Hepatocyte (in vitro differentiated cells): Measurements from ENCODE around the gene SV2C. TPM values are rescaled to one million over a fixed set of nuclear protein-coding genes. Genes with fewer than 3 reads are reported as not detected.

Experiments
- DNase-seq: peaks from one replicate; pipeline ENCODE4 v3.0.0-alpha.2; 2016; ENCODE audit warnings: low spot score
- H2AFZ ChIP-seq: fragments of 200-600 bp; sonication (generic); 2 replicates; pipeline ENCODE4 v1.6.0; 2016; ENCODE audit warnings: antibody characterized with exemption, mild to moderate bottlenecking
- H3K27ac ChIP-seq: fragments of 200-600 bp; sonication (generic); 2 replicates; pipeline ENCODE4 v1.5.1; 2016; ENCODE audit warnings: mild to moderate bottlenecking
- H3K27me3 ChIP-seq: fragments of 200-600 bp; sonication (generic); 2 replicates; pipeline ENCODE4 v1.6.1; 2016
- H3K36me3 ChIP-seq: fragments of 200-600 bp; sonication (generic); replicated peaks from 2 replicates; pipeline ENCODE4 v1.5.1; 2016; ENCODE audit warnings: low read depth; ENCODE audit not compliant: insufficient read depth
- H3K4me1 ChIP-seq: fragments of 200-600 bp; sonication (generic); 2 replicates; pipeline ENCODE4 v1.5.1; 2016; ENCODE audit warnings: mild to moderate bottlenecking, moderate library complexity; ENCODE audit not compliant: insufficient read depth
- H3K4me2 ChIP-seq: fragments of 200-600 bp; sonication (generic); 2 replicates; pipeline ENCODE4 v1.6.0; 2016
- H3K4me3 ChIP-seq: fragments of 200-600 bp; sonication (generic); 2 replicates; pipeline ENCODE4 v1.5.1; 2016; ENCODE audit warnings: mild to moderate bottlenecking
- H3K79me2 ChIP-seq: fragments of 200-600 bp; sonication (generic); 2 replicates; pipeline ENCODE4 v1.6.0; 2017; ENCODE audit warnings: mild to moderate bottlenecking
- H3K9me2 ChIP-seq: fragments of 200-600 bp; sonication (generic); replicated peaks from 2 replicates; pipeline ENCODE4 v1.6.0; 2017; ENCODE audit warnings: mild to moderate bottlenecking; ENCODE audit not compliant: insufficient read depth
- H3K9me3 ChIP-seq: fragments of 200-600 bp; sonication (generic); 2 replicates; pipeline ENCODE4 v1.5.1; 2016; ENCODE audit warnings: low read depth, mild to moderate bottlenecking
- H4K20me1 ChIP-seq: fragments of 200-600 bp; sonication (generic); 2 replicates; pipeline ENCODE4 v1.6.0; 2016; ENCODE audit warnings: mild to moderate bottlenecking; ENCODE audit not compliant: insufficient read depth, poor library complexity, severe bottlenecking
- CTCF ChIP-seq: fragments of 200-600 bp; sonication (generic); IDR thresholded peaks from 2 replicates; pipeline ENCODE4 v1.5.1; 2016; ENCODE audit warnings: antibody characterized with exemption, mild to moderate bottlenecking; ENCODE audit not compliant: poor library complexity
- EZH2 ChIP-seq: fragments of 200-600 bp; sonication (generic); IDR thresholded peaks from 2 replicates; pipeline ENCODE4 v1.6.1; 2016; ENCODE audit warnings: antibody characterized with exemption, mild to moderate bottlenecking, borderline replicate concordance
- EZH2phosphoT487 ChIP-seq: fragments of 200-600 bp; sonication (generic); IDR thresholded peaks from one replicate; pipeline ENCODE4 v1.6.1; 2018; ENCODE audit warnings: antibody characterized with exemption, mild to moderate bottlenecking, low read depth, moderate library complexity; ENCODE audit not compliant: unreplicated experiment, severe bottlenecking
- WGBS: methylation state at CpG from one replicate; pipeline ENCODE4 v1.1.6; 2016; ENCODE audit warnings: low lambda C conversion rate; ENCODE audit errors: missing lambda C conversion rate; 5-methylcytosine and 5-hydroxymethylcytosine counted together
- polyA plus RNA-seq: library from polyadenylated mRNA; unstranded; fragments of >200 nt; fragmentation: Nextera tagmentation; extraction: Ambion mirVana; gene quantifications from 2 replicates; pipeline ENCODE4 v1.2.1, GENCODE V29; 2016
- total RNA-seq: library from RNA; depleted of rRNA; stranded (reverse); fragments of >200 nt; gene quantifications from 2 replicates; pipeline ENCODE4 v1.2.3, GENCODE V29; 2014

The SV2C gene
- total and polyA plus RNA-seq, 2 experiments from 2014 or later, result under 0.01 to 0.05 TPM

GRCh38 chr5:76245590-76245989 is 162.4 kb downstream of the SV2C start:
- DNase-seq, result no peak
- Histone ChIP-seq H3K27me3 (no peaks in the 10 kb centered on the region), H3K9me3 (no peaks in the 10 kb centered on the region), H3K36me3 (no peaks in the 10 kb centered on the region), H3K79me2 (no peaks in the 10 kb centered on the region), H3K4me3 (no peak overlapping the region), H3K27ac (no peak overlapping the region), H3K4me2 (no peak overlapping the region), H4K20me1 (no peaks in the 10 kb centered on the region), H3K9me2 (no peaks in the 10 kb centered on the region), H2AFZ (no peak overlapping the region), H3K4me1 (no peaks in the 10 kb centered on the region)
- TF ChIP-seq CTCF, result no peak
- TF ChIP-seq EZH2, result no peak
- no peak for TF ChIP-seq EZH2phosphoT487
- WGBS, result 79% methylated on average over 3 of the region's 3 CpGs

GRCh38 chr5:76249621-76250020 is 166.4 kb downstream of the SV2C start:
- TF ChIP-seq EZH2phosphoT487 (no peak), CTCF (no peak), EZH2 (no peak)
- no peaks in the 10 kb centered on the region for H3K9me3 ChIP-seq
- no peaks in the 10 kb centered on the region for H3K36me3 ChIP-seq
- H3K27ac ChIP-seq, result no peak overlapping the region
- 81% methylated on average over 7 of the region's 7 CpGs for WGBS
- no peaks in the 10 kb centered on the region for H3K9me2 ChIP-seq
- H3K79me2 ChIP-seq, result no peaks in the 10 kb centered on the region
- H3K4me1 ChIP-seq, result no peaks in the 10 kb centered on the region
- DNase-seq, result no peak
- no peak overlapping the region for H3K4me2 ChIP-seq
- no peaks in the 10 kb centered on the region for H3K27me3 ChIP-seq
- H2AFZ ChIP-seq, result no peak overlapping the region
- H3K4me3 ChIP-seq, result no peak overlapping the region
- no peaks in the 10 kb centered on the region for H4K20me1 ChIP-seq

GRCh38 chr5:76250463-76250862 is 167.3 kb downstream of the SV2C start:
- H3K4me3 ChIP-seq, result no peak overlapping the region
- WGBS, result 78% methylated on average over 5 of the region's 5 CpGs
- DNase-seq, result no peak
- no peaks in the 10 kb centered on the region for H3K79me2 ChIP-seq
- H3K9me3 ChIP-seq, result no peaks in the 10 kb centered on the region
- TF ChIP-seq EZH2 (no peak), CTCF (no peak), EZH2phosphoT487 (no peak)
- no peak overlapping the region for H3K4me2 ChIP-seq
- no peaks in the 10 kb centered on the region for H3K9me2 ChIP-seq
- no peak overlapping the region for H2AFZ ChIP-seq
- no peaks in the 10 kb centered on the region for H3K4me1 ChIP-seq
- no peaks in the 10 kb centered on the region for H3K27me3 ChIP-seq
- no peaks in the 10 kb centered on the region for H4K20me1 ChIP-seq
- no peaks in the 10 kb centered on the region for H3K36me3 ChIP-seq
- H3K27ac ChIP-seq, result no peak overlapping the region

GRCh38 chr5:76251656-76252055 is 168.5 kb downstream of the SV2C start:
- H3K27ac ChIP-seq, result no peak overlapping the region
- H3K27me3 ChIP-seq, result no peaks in the 10 kb centered on the region
- H3K9me2 ChIP-seq, result no peaks in the 10 kb centered on the region
- no peaks in the 10 kb centered on the region for H3K36me3 ChIP-seq
- H4K20me1 ChIP-seq, result no peaks in the 10 kb centered on the region
- no peak overlapping the region for H2AFZ ChIP-seq
- no peaks in the 10 kb centered on the region for H3K79me2 ChIP-seq
- WGBS, result 93% methylated on average over 2 of the region's 2 CpGs
- H3K4me2 ChIP-seq, result no peak overlapping the region
- H3K4me3 ChIP-seq, result no peak overlapping the region
- H3K9me3 ChIP-seq, result no peaks in the 10 kb centered on the region
- TF ChIP-seq EZH2phosphoT487, result no peak
- no peak for TF ChIP-seq CTCF
- TF ChIP-seq EZH2, result no peak
- DNase-seq, result no peak
- peaks cover 3% of the 10 kb centered on the region for H3K4me1 ChIP-seq
